Loucy (cell line): ENCODE results near the gene PRRC2A.

Experiments used
- EZH2phosphoT487 ChIP-seq: fragments of 200-600 bp; IDR thresholded peaks from 2 replicates; pipeline ENCODE4 v1.6.1; 2018; ENCODE audit warnings: antibody characterized with exemption, mild to moderate bottlenecking, moderate library complexity, borderline replicate concordance
- TF ChIP-seq, protein P1 (sequence below): fragments of 200-600 bp; sonication (generic); conservative IDR thresholded peaks from 2 replicates; pipeline ENCODE4 v1.5.1; 2014; ENCODE audit warnings: mild to moderate bottlenecking, antibody characterized with exemption, low read length

- TF ChIP-seq, protein P1, sequence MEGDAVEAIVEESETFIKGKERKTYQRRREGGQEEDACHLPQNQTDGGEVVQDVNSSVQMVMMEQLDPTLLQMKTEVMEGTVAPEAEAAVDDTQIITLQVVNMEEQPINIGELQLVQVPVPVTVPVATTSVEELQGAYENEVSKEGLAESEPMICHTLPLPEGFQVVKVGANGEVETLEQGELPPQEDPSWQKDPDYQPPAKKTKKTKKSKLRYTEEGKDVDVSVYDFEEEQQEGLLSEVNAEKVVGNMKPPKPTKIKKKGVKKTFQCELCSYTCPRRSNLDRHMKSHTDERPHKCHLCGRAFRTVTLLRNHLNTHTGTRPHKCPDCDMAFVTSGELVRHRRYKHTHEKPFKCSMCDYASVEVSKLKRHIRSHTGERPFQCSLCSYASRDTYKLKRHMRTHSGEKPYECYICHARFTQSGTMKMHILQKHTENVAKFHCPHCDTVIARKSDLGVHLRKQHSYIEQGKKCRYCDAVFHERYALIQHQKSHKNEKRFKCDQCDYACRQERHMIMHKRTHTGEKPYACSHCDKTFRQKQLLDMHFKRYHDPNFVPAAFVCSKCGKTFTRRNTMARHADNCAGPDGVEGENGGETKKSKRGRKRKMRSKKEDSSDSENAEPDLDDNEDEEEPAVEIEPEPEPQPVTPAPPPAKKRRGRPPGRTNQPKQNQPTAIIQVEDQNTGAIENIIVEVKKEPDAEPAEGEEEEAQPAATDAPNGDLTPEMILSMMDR, result no peak
- TF ChIP-seq EZH2phosphoT487, result no peak
Observed at GRCh38 chr6:31607317-31607716, 13.2 kb upstream of the PRRC2A start.
